ENCODE results near the gene COL26A1.

The COL26A1 gene

GRCh38 chr7:101547022-101547915, 184.6 kb downstream of the COL26A1 start:
- no peaks in the 10 kb centered on the region for H3K36me3 Mint-ChIP-seq
- peaks cover 4% of the 10 kb centered on the region for H3K27me3 Mint-ChIP-seq
- H3K9me3 Mint-ChIP-seq (ENCODE audit: low read depth), result no peaks in the 10 kb centered on the region
- H3K27ac Mint-ChIP-seq, result no peak overlapping the region
- H3K4me1 Mint-ChIP-seq (ENCODE audit: low read depth), result peaks cover 2% of the 10 kb centered on the region
- H3K4me3 Mint-ChIP-seq, result no peak overlapping the region

- no peak overlapping the region for H3K27ac Mint-ChIP-seq
- H3K9me3 Mint-ChIP-seq (ENCODE audit: low read depth), result no peaks in the 10 kb centered on the region
- no peaks in the 10 kb centered on the region for H3K36me3 Mint-ChIP-seq
- H3K4me1 Mint-ChIP-seq (ENCODE audit: low read depth), result no peaks in the 10 kb centered on the region
- peaks cover 4% of the 10 kb centered on the region for H3K27me3 Mint-ChIP-seq
- no peak overlapping the region for H3K4me3 Mint-ChIP-seq
Observed at GRCh38 chr7:101547916-101548661, 185.4 kb downstream of the COL26A1 start.

GRCh38 chr7:101549734-101550133, 187.1 kb downstream of the COL26A1 start:
- Mint-ChIP-seq H3K9me3 (ENCODE audit: low read depth) (no peaks in the 10 kb centered on the region), H3K27me3 (peaks cover 4% of the 10 kb centered on the region), H3K4me3 (no peak overlapping the region), H3K4me1 (ENCODE audit: low read depth) (no peaks in the 10 kb centered on the region), H3K36me3 (no peaks in the 10 kb centered on the region), H3K27ac (no peak overlapping the region)

GRCh38 chr7:101550641-101551541, 188.2 kb downstream of the COL26A1 start:
- Mint-ChIP-seq H3K27ac (no peak overlapping the region), H3K27me3 (peaks cover 4% of the 10 kb centered on the region), H3K36me3 (no peaks in the 10 kb centered on the region), H3K4me3 (no peak overlapping the region), H3K4me1 (ENCODE audit: low read depth) (no peaks in the 10 kb centered on the region), H3K9me3 (ENCODE audit: low read depth) (no peaks in the 10 kb centered on the region)

- no peaks in the 10 kb centered on the region for H3K4me1 Mint-ChIP-seq (ENCODE audit: low read depth)
- H3K9me3 Mint-ChIP-seq (ENCODE audit: low read depth), result no peaks in the 10 kb centered on the region
- peaks cover 2% of the 10 kb centered on the region for H3K27me3 Mint-ChIP-seq
- H3K4me3 Mint-ChIP-seq, result no peak overlapping the region
- H3K36me3 Mint-ChIP-seq, result no peaks in the 10 kb centered on the region
- H3K27ac Mint-ChIP-seq, result no peak overlapping the region
Observed at GRCh38 chr7:101553018-101553770, 190.5 kb downstream of the COL26A1 start.

- no peaks in the 10 kb centered on the region for H3K36me3 Mint-ChIP-seq
- H3K27me3 Mint-ChIP-seq, result no peaks in the 10 kb centered on the region
- no peak overlapping the region for H3K27ac Mint-ChIP-seq
- no peak overlapping the region for H3K4me3 Mint-ChIP-seq
- no peaks in the 10 kb centered on the region for H3K9me3 Mint-ChIP-seq (ENCODE audit: low read depth)
- no peaks in the 10 kb centered on the region for H3K4me1 Mint-ChIP-seq (ENCODE audit: low read depth)
Observed at GRCh38 chr7:101553771-101554445, 191.2 kb downstream of the COL26A1 start.

GRCh38 chr7:101554584-101555268, 192.1 kb downstream of the COL26A1 start:
- Mint-ChIP-seq H3K4me1 (ENCODE audit: low read depth) (no peaks in the 10 kb centered on the region), H3K27me3 (no peaks in the 10 kb centered on the region), H3K36me3 (no peaks in the 10 kb centered on the region), H3K9me3 (ENCODE audit: low read depth) (no peaks in the 10 kb centered on the region), H3K4me3 (no peak overlapping the region), H3K27ac (no peak overlapping the region)

- Mint-ChIP-seq H3K9me3 (ENCODE audit: low read depth) (no peaks in the 10 kb centered on the region), H3K27me3 (no peaks in the 10 kb centered on the region), H3K4me3 (no peak overlapping the region), H3K27ac (no peak overlapping the region), H3K4me1 (ENCODE audit: low read depth) (no peaks in the 10 kb centered on the region), H3K36me3 (no peaks in the 10 kb centered on the region)
Observed at GRCh38 chr7:101555269-101555920, 192.7 kb downstream of the COL26A1 start.

- Mint-ChIP-seq H3K9me3 (ENCODE audit: low read depth) (no peaks in the 10 kb centered on the region), H3K27me3 (no peaks in the 10 kb centered on the region), H3K4me1 (ENCODE audit: low read depth) (no peaks in the 10 kb centered on the region), H3K4me3 (no peak overlapping the region), H3K36me3 (no peaks in the 10 kb centered on the region), H3K27ac (no peak overlapping the region)
Observed at GRCh38 chr7:101555921-101556275, 193.2 kb downstream of the COL26A1 start.

GRCh38 chr7:101556453-101556968, 193.8 kb downstream of the COL26A1 start:
- H3K27ac Mint-ChIP-seq, result no peak overlapping the region
- H3K9me3 Mint-ChIP-seq (ENCODE audit: low read depth), result no peaks in the 10 kb centered on the region
- H3K36me3 Mint-ChIP-seq, result no peaks in the 10 kb centered on the region
- no peaks in the 10 kb centered on the region for H3K4me1 Mint-ChIP-seq (ENCODE audit: low read depth)
- H3K4me3 Mint-ChIP-seq, result no peak overlapping the region
- no peaks in the 10 kb centered on the region for H3K27me3 Mint-ChIP-seq

GRCh38 chr7:101557421-101557820, 194.7 kb downstream of the COL26A1 start:
- H3K36me3 Mint-ChIP-seq, result no peaks in the 10 kb centered on the region
- H3K4me3 Mint-ChIP-seq, result no peak overlapping the region
- no peaks in the 10 kb centered on the region for H3K9me3 Mint-ChIP-seq (ENCODE audit: low read depth)
- no peaks in the 10 kb centered on the region for H3K27me3 Mint-ChIP-seq
- no peak overlapping the region for H3K27ac Mint-ChIP-seq
- H3K4me1 Mint-ChIP-seq (ENCODE audit: low read depth), result no peaks in the 10 kb centered on the region

GRCh38 chr7:101557978-101558741, 195.5 kb downstream of the COL26A1 start:
- Mint-ChIP-seq H3K4me1 (ENCODE audit: low read depth) (no peaks in the 10 kb centered on the region), H3K36me3 (no peaks in the 10 kb centered on the region), H3K27ac (no peak overlapping the region), H3K4me3 (no peak overlapping the region), H3K9me3 (ENCODE audit: low read depth) (no peaks in the 10 kb centered on the region), H3K27me3 (no peaks in the 10 kb centered on the region)
